Kidney epithelial cell (primary cell): Measurements from ENCODE around the gene CHRM5. TPM values are rescaled to one million over a fixed set of nuclear protein-coding genes. Genes with fewer than 3 reads are reported as not detected.

Experiments used
- DNase-seq: peaks from one replicate; pipeline ENCODE4 v3.0.0-alpha.2; 2010; ENCODE audit warnings: low read depth
- H3K27me3 ChIP-seq: 2 replicates; pipeline ENCODE4 v1.6.0; 2011; ENCODE audit warnings: low read length; ENCODE audit not compliant: control insufficient read depth, insufficient read depth
- H3K36me3 ChIP-seq: 2 replicates; pipeline ENCODE4 v1.5.1; 2011; ENCODE audit warnings: low read length; ENCODE audit not compliant: control insufficient read depth, insufficient read depth
- H3K4me3 ChIP-seq: 2 replicates; pipeline ENCODE4 v1.5.1; 2011; ENCODE audit warnings: low read depth, mild to moderate bottlenecking, control low read depth, low read length
- total RNA-seq: library from RNA; depleted of rRNA; stranded (reverse); fragments of >200 nt; gene quantifications from 2 replicates; pipeline ENCODE4 v1.2.3, GENCODE V29; 2015
- TF ChIP-seq, protein P1 (sequence below): IDR thresholded peaks from 2 replicates; pipeline ENCODE4 v1.5.1; 2011; ENCODE audit warnings: mild to moderate bottlenecking, moderate library complexity, low read length, control low read depth, inconsistent platforms; ENCODE audit not compliant: insufficient read depth, poor library complexity, severe bottlenecking

CHRM5 gene
- total RNA-seq, 1 donor from 2014 or later = not detected

DNA sequence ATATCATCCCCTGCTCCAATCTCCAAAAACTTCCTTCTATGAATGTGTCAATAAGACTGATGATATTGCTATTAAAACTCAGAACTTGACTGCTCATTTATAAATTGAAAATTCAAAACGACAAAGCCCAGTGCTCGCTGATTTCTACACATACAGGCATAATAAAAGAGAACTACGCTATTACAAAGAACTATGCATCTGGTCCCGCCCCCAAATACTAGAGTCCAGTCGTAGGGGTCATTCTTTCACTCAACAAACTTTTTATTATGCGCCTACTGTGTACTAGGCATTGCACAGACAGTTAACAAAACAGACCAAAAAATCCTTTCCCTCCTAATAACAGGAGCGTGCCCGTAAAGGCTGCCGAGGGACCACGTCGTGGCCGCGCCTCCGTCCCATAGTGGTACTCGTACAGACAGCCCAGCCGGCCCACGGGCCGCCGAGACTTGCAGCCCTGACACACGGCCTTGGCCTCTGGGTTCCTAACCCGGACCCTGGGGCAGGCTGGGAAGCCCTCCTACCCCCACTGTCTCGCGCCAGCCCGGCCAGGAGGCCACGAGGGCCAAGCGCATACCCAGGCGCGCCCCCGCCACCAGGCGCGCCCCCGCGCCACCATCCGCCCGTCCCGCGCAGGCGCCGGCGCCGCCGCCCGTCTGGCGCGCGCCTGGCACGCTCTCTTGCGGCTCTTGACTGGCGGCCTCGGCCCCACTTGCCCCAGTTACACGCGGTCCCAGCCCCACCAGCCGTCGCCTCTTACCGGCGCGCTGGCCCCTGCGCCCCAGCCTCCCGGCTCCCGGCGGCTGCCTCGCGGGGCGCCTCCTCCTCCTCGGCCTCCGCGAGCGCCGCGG, 70.0 kb downstream of the CHRM5 start:
- no peak for DNase-seq
- TF ChIP-seq, protein P1, sequence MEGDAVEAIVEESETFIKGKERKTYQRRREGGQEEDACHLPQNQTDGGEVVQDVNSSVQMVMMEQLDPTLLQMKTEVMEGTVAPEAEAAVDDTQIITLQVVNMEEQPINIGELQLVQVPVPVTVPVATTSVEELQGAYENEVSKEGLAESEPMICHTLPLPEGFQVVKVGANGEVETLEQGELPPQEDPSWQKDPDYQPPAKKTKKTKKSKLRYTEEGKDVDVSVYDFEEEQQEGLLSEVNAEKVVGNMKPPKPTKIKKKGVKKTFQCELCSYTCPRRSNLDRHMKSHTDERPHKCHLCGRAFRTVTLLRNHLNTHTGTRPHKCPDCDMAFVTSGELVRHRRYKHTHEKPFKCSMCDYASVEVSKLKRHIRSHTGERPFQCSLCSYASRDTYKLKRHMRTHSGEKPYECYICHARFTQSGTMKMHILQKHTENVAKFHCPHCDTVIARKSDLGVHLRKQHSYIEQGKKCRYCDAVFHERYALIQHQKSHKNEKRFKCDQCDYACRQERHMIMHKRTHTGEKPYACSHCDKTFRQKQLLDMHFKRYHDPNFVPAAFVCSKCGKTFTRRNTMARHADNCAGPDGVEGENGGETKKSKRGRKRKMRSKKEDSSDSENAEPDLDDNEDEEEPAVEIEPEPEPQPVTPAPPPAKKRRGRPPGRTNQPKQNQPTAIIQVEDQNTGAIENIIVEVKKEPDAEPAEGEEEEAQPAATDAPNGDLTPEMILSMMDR = no peak
- H3K4me3 ChIP-seq = peak overlapping the region; percentile 99
- no peaks in the 10 kb centered on the region for H3K36me3 ChIP-seq
- H3K27me3 ChIP-seq = no peaks in the 10 kb centered on the region

DNA sequence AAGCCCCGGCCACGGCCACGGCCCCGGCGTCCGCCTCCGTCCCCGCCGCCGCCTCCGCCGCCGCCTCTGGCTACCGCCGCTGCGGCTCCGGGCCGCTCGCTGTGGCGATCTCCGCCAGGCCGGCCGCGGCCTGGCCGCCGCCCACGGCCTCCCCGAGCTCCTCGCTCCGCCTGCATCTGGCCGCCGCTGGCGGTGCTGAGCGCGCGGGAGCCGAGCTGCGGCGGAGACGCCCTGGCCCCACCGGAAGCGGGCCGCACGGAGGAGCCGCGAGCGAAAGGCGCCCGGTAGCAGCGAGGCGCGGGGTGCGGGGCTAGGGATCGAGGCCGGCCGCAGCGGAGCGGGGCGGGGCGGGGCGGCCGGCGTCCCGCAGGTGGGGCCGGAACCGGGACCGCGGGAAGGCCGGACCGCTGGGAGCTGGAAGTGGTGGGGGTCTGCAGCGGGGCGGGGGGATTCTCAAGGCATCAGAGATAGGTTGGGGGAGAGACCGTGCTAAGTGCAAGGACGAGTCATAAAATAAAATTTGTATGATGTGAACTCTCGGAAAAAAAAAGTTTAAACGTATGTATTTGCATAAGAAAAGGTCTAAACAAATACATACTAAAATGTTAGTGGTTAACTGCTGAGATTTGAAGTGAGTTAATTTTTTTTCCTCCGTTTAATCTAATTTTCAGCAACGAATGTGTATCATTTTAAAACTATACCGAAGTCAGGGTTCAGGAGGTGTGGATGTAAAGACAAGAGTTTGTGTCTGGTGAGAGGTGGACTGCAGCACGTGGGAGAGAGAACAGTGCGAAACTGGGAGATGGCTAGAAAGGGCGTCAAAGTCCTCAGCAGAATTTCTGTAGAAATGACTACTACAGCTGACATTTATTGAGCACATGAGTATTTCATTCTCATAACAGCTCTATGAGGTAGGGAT, 70.8 kb downstream of the CHRM5 start, which contains the start of gene AVEN:
Gene AVEN (minus strand): TSS at position 334 of the 919 bp plus-strand sequence. CDS start 158 bp downstream, at position 176.
- Histone ChIP-seq H3K36me3 (no peaks in the 10 kb centered on the region), H3K27me3 (no peaks in the 10 kb centered on the region), H3K4me3 (peak within 1 kb of the TSS; percentile 99)
- DNase-seq = no peak
- TF ChIP-seq, protein P1 = no peak

DNA sequence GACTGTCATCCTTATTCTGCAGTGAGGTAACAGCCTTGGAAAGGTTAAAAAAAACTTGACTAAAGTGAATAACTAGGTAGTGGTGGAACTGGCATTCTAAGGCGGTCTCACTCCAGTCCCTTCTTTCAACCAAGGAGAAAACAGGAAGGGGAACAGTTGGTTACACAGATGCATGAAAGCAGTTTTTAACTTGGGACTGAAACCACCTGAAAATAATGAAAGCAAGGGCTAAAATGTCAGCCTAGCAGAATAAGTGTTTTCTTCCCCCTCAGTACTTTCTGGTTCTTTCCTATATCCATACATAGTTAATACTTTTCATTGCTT, 71.5 kb downstream of the CHRM5 start:
- TF ChIP-seq, protein P1 = no peak
- Histone ChIP-seq H3K27me3 (no peaks in the 10 kb centered on the region), H3K36me3 (no peaks in the 10 kb centered on the region), H3K4me3 (no peak overlapping the region)
- DNase-seq = no peak

DNA sequence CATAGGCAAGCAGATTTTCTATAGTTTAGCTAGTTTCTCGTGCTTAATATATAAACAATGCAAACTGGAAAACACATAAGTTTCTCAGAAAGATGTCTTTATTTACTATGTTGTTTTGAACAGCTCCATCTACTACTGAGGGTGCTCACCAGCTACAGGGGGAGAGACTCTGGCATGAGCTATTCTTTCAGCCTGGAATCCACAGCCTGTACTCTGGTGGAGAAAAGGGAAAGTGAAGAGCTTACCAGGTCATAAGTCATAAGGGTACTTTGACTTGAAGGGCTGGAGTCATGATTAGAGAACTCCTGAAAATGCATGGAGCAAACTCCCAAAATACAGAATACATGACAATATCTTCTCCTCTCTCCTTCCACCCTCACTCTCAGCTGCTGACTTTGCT, 75.1 kb downstream of the CHRM5 start:
- Histone ChIP-seq H3K27me3 (no peaks in the 10 kb centered on the region), H3K4me3 (no peak overlapping the region), H3K36me3 (no peaks in the 10 kb centered on the region)
- TF ChIP-seq, protein P1 = no peak
- DNase-seq = no peak

DNA sequence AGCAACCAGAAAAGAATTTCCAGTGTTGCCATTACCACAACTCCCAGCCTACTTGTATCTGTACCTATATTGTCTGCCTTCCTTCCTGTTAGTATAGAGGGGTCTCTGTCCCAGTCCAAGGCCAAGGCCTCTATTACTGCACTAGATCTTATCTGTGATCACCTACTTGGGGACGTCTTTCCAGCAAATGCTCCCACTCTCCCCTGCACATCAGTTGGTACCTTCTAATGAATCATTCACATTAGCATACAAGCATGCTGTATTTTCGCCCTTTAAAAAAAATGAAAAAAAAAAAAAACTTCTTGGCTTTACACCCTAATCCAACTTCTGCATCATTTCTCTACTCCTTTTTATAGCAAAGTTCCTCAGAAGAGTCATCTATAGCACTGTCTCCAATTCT, 75.5 kb downstream of the CHRM5 start:
- no peak for DNase-seq
- no peak overlapping the region for H3K4me3 ChIP-seq
- H3K27me3 ChIP-seq = no peaks in the 10 kb centered on the region
- no peaks in the 10 kb centered on the region for H3K36me3 ChIP-seq
- TF ChIP-seq, protein P1 = no peak
